IPS-NIHi7 (cell line): ENCODE data around the gene LRFN2.

ENCODE experiments used
- DNase-seq: peaks from one replicate; pipeline ENCODE4 v3.0.0; 2012; ENCODE audit warnings: mixed read lengths; ENCODE audit errors: extremely low spot score

LRFN2 gene

DNA sequence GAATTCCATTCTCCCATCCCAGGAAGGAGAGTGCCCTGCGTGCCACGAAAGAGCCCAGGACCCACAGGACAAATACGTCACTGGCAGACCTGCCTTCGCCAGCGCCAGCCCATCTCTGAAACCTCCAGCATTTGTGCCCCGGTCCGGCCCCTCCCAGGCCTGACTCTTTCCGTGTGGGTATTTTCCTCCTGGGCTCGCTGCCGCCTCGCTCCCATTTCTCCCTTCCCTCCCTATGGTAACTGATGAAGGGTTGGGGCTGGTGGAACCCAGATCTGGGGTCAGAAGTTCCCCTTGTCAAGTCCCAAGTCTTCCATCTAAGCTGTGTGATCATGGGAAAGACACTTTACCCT, 208.5 kb downstream of the LRFN2 start:
- DNase-seq: peak; percentile 4

DNA sequence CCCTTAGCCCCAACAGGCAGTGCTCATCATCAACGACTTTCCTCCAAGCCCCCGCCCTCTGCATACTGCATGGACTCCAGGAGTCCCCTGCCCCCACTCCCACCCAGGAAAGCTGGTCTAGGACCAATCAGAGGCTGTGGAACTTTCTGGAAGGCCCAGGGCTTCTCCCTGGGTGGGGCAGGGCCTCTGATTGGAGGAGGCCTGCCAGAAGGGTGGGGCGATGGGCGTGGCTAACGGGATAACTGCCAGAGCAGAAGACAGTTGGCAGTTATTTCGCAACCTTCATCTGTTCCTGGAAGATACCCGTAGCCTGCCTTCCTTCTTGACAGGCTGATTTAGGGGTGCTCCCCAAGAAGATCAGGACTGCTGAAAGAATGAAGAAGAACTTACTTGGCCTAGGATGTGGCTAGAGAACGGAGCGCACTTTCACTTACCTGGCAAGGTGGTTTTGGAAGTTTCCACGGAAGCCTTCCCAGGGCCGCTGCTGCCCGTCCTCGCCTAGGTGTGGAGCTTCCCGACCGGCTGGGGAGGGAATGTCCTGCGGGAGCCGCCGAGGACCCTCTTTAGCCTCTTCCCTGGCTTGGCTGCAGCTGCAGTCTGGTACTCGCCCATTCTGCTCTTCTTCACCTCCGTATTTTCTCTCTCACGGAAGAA, 209.0 kb downstream of the LRFN2 start:
- DNase-seq: peak; percentile 21

DNA sequence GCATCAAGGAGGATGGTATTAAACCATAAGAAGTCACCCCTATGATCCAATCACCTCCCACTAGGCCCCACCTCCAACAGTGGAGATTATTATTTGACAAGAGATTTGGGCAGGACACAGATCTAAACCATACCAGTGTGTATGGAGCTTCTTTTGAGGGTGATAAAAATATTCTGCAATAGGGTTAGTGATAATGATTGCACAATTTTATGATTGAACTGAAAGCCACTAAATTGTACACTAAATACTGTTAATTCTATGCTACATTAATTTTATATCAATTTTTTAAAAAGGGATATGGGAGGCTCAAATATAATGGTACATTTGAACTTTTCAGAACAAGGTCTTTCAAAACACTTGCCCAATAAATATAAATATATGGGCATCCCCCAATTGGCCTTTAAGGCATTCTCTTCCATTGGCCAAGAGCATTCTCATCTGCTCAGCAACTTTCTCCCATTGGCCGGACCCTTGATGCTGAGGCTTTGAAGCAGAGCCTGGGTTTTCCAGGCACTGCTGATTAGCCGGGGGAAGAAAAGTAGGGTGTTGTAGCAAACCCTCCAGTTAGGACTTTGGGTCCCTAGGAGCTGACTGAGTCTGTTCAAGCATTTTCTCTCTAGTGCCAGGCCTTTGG, 209.9 kb downstream of the LRFN2 start:
- peak; percentile 9 for DNase-seq

DNA sequence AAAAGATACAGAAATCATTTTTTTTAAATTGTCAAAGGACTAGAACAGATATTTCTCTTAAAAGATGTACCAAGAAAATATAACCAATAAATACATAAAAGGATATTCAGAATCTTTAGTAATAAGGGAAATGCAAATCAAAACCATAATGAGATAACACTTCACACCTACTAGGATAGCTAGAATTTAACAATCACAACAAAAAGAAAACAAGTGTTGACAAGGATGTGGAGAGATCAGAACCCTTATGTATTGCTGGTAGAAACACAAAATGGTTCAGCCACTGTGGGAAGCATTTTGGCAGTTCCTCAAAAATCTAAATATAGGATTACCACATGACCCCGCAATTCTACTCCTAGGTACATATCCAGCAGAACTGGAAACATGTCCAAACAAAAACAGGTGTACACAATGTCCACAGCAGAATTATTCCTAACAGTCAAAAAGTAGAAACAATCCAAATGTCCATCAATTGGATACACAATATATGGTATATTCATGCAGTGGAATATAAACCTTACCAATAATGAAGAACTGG, 211.0 kb downstream of the LRFN2 start:
- DNase-seq: no peak

DNA sequence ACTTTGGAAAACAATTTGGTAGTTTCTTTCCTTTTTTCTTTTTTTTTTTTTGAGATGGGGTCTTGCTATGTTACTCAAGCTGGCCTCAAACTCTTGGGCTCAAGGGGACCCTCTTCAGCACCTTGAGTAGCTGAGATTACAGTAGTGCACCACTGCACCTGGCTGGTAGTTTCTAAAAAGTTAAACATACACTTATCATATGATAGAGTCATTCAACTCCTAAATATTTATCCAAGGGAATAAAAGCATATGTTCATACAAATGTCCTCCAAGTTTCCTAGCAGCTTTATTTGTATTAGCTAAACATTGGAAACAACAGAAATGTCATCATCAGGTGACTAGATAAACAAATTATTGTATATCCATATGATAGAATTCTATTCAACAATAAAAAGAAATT, 213.9 kb downstream of the LRFN2 start:
- no peak for DNase-seq

DNA sequence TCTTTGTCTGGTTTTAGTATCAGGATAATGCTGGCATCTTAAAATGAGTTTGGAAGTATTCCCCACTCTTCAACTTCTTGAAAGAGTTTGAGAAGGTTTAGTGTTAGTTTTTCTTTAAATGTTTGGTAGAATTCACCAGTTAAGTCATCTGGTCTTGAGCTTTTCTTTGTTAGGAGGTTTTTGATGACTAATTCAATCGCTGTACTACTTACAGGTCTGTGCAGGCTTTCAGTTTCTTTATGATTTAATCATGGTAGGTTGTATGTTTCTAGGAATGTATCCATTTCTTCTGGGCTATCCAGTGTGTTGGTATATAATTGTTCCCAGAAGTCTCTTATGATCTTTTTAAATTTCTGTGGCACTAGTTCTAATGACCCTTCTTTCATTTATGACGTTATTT, 215.5 kb downstream of the LRFN2 start:
- no peak for DNase-seq

GRCh38 chr6:40371095-40371494, 216.1 kb downstream of the LRFN2 start:
- DNase-seq: no peak

DNA sequence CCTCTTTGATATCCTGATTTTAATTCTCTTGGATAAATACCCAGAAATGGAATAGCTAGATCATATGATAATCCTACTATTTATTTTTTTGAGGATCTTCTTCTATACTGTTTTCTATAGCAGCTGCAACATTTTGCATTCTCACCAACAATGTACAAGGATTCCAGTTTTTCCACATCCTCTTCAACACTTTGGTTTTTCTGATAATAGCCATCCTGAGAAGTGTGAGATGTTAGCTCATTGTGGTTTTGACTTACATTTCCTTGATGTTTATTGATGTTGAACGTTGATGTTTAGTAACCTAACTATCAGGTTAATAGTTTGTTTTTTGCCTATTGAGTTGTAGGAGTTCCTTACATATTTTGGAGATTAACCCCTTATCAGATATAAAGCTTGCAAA, 217.3 kb downstream of the LRFN2 start:
- DNase-seq: no peak

GRCh38 chr6:40369042-40369441, 218.1 kb downstream of the LRFN2 start:
- DNase-seq: no peak

- DNase-seq: no peak
These were observed 224.3 kb downstream of the LRFN2 start for GRCh38 chr6:40362859-40363258.

DNA sequence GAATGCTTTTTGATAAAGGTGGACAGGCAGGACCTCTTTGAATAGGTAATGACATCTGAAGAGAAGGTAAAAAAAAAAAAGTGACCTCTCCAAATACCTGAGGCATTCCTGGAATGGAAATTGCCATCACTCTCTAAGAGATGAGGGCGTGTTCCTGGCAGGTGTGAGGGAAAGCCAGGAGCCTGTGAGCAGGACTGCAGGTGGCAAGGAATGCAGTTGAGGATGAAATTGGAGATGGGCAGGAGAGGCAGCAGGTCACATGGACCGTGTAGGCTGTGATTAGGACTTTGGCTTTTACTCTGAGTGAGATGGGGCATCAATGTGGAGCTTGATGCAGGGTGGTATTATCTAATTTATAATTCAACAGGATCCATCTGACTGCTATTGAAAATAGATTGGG, 227.4 kb downstream of the LRFN2 start:
- peak; percentile 73 for DNase-seq

DNA sequence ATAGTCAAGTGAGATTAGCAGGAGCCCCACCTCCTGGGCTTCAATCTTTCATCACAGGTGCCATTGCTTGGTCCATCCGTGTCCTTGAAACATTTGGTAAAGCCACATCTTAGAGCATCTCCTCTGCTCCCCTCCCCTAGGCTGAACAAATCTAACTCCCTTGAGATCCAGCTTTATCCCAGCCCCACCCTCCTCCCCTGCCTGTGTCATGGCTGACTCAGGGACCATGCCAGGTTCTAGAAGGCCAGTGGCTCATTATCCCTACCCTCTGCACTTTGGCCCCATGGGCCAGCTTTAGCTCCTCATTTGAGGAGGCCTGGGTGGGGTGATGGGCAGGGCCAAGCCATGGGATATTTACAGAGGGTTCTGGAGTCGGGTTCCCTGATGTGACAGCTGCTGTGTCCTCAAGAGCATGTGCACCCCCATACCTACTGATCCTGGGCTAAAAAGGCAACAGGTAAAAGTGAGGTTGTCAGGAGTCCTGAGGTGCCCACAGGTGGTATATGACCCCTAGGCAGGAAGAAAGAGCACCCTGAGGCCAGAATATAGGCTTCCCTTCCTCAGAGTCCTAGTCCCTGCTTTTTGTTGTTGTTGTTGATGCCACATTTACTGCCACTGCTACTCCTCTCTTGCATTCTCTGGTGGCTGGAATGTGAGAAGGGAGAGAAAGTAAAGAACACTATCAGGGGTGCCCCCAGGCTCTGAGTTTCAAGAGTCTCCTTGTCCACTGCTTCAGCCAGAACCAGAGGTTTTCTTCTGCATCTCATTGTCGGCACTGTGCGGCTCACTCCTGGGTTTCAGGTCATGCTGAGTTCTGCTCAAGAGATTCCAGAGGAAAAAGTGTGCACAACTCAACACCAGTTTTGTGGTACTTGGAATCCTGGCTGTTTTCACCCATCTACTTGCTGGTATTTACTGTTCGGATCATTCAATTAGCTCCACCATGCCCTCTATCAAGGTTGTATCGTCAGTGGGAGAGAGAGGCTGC, 228.4 kb downstream of the LRFN2 start:
- DNase-seq: peak; percentile 7

DNA sequence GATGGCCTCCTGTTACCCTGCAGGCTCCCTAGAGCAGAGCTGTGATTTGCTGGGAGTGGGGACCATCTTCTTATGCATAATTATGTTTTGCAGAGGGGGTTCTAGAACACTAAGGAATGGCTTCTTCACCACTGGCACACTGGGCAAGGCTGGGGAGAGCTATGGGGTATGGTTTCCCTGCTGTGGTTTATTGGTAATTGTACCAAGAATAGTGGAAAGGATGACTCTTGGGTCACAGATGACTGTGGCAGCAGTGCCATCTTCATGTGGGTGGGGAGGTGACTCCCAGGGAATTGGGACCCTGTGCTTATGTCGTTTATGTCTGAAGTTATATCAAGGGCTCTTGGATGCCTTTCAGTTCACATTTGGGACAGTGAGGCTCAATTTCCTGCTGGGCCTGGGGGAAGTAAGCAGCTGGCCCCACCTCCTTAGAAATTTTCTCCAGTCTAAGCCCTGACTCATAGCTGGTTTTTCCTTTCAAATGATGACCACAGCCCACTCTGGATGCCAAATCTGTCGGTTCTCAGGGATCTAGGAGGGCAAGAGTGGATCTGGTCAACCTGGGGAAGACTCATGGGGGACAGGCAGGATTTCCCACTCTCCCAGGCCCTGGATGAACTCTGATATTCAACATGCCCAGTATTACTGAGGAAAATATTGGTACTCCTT, 230.8 kb downstream of the LRFN2 start:
- DNase-seq: peak; percentile 2

- DNase-seq: peak; percentile 3
These were observed 231.6 kb downstream of the LRFN2 start for GRCh38 chr6:40355532-40355931.

- DNase-seq: no peak
These were observed 232.1 kb downstream of the LRFN2 start for GRCh38 chr6:40355066-40355465.

GRCh38 chr6:40353967-40354452, 233.2 kb downstream of the LRFN2 start:
- DNase-seq: peak; percentile 5

- DNase-seq: peak; percentile 8
These were observed 233.8 kb downstream of the LRFN2 start for GRCh38 chr6:40353197-40353966.

DNA sequence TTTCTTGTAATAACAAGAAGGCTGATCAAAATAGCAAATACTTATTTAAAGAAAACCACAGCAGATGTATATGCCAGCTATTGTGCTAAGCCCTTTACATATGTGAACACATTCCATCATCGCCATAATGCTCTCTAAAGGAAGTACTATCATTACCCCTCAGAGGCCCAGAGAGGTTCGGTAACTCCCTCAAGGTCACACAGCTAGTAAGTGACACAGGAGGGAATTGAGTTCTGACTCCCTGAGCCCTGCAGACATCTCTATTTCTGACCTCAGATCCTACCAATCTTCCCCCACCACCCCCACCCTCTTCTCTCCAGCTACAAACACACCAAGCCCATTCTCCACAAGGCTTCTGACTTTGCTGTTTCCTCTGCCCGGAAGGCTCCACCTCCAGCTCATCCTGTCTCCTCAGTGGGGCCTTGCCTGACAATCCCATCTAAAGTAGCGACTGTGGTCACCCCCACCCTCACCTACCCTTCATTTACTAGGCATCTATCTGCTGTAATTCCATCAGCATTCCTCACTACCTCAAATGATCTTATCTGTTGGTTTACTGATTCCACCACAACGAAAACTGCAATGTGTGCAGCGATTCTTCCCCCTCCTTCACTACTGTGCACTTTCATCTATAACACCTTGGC, 234.5 kb downstream of the LRFN2 start:
- peak; percentile 4 for DNase-seq

GRCh38 chr6:40352006-40352405, 235.2 kb downstream of the LRFN2 start:
- DNase-seq: peak; percentile 9

GRCh38 chr6:40350747-40351217, 236.4 kb downstream of the LRFN2 start:
- DNase-seq: no peak
